GM18517 (cell line): ENCODE results near the gene CD244.
"Not testable (repeated sequence)": the region's sequence is repeated elsewhere in the genome, so short reads cannot be mapped to it uniquely, and the experiment has no call there.

ENCODE experiments used
- ATAC-seq: cut with Tn5 transposase; IDR thresholded peaks from one replicate; pipeline ENCODE4 v1.9.1; 2021; ENCODE audit warnings: mild to moderate bottlenecking, moderate library complexity; ENCODE audit not compliant: unreplicated experiment

Gene CD244

DNA sequence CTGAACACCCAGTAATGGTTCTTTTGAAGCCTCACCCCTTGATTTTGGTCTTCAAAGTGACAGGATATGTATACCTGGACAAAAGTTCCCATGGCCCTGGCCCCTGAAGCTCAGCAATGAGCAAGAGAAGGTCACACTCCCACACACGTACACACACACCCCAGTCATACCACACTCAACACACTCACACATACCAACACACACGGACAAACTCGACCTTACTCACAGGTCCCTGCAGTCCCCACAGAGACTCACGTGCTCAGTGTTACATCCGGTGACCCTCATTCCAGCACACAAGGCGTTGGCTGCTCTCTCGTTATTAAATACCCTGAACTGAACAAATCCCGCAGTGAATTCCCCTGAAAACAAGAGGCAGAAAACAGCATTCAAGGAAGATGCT lies 16.4 kb upstream of the CD244 start:
- no peak for ATAC-seq

DNA sequence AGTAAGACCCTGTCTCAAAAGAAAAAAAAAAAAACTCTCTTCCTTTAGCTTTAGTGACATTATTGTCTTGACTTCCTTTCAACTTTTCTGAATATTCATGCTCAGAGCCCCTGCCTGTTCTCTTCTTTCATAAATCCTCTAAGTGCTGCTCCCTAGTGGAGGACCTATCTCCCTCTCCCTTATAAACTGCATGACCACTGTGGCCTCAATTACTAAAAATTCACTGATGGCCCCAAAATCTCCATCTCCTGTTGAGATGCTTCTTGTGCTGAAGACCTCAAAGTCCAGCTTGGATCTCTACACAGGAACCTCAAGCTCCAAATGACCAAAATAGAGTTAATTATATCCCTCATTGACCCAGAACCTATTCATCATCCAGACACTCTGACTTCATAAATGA lies 14.5 kb upstream of the CD244 start:
- ATAC-seq = no peak

DNA sequence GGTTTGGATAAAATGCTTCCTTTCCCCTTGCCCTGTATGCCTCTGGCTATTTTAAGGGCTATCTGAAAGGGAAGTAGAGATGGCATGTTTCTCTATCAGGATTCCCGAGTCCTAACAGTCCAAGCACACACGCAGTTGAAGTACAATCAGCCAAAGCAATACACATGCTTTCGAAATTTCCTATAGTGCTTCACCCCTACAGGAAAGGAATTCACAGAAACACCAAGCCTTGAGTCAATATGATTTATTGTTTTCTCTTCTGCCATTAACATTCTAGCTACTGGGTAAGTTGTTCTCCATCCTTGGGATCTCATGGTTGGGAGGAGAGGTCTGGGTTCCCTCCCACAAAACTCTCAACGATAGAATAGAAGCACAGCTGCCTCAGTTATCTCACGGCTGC lies 13.6 kb upstream of the CD244 start:
- no peak for ATAC-seq

DNA sequence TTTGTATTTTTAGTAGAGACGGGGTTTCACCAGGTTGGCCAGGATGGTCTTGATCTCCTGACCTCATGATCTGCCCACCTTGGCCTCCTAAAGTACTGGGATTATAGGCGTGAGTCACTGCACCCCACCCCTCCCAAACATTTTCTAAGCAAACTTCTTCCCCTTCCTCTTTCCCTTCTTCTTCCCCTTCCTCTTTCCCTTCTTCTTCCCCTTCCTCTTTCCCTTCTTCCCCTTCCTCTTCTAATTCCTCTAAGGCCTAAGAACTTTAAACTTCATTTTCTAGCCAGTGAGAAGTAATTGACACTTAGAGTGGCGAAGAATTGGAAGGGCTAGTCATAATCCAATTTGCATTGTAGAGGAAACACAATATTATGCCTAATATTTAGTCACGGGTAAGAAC lies 12.9 kb upstream of the CD244 start:
- ATAC-seq = not testable (repeated sequence)

DNA sequence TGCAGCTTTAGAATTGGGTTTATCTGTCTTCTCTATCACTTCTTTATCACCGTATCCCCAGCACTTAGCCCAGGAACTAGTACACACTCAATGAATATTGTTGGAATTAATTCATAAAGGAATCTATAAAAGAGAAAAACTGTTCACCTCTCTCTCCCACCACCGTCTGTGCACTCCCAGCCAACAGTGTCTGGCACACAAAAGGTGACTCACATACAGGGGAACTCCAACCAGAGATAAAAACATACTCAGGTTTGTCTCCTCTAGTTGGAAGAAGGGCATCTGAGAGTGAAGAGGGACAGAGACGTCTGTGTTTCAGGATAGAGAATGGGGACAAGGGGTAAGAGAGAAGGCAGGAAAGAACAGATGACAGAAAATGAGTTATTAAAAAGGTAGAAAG lies 12.2 kb upstream of the CD244 start:
- ATAC-seq = no peak

DNA sequence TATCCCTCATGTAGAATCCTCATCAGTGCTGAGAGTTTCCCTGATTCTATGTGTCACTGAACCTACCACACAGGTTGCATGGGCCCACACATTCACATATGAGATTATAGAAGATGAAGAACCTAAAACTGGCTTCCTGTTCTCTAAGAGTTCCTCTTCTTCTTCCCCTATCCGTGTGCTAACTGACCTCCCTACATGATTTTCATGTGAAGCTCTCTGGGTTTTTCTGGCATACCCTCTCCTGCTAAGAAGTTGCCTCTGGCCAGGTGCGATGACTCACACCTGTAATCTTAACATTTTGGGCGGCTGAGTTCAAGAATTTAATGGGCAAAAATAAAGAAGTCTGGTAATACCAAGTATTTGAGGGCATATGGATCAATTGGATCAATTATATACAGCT lies 5.5 kb upstream of the CD244 start:
- ATAC-seq = no peak

DNA sequence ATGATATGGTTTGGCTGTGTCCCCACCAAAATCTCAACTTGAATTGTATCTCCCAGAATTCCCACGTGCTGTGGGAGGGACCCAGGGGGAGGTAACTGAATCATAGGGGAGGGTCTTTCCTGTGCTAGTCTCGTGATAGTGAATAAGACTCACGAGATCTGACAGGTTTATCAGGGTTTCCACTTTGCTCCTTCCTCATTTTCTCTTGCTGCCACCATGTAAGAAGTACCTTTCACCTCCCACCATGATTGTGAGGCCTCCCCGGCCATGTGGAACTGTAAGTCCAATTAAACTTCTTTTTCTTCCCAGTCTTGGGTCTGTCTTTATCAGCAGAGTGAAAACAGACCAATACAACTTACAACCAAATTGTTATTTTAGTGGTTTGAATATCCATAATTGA lies 5.0 kb upstream of the CD244 start:
- ATAC-seq = not testable (repeated sequence)

DNA sequence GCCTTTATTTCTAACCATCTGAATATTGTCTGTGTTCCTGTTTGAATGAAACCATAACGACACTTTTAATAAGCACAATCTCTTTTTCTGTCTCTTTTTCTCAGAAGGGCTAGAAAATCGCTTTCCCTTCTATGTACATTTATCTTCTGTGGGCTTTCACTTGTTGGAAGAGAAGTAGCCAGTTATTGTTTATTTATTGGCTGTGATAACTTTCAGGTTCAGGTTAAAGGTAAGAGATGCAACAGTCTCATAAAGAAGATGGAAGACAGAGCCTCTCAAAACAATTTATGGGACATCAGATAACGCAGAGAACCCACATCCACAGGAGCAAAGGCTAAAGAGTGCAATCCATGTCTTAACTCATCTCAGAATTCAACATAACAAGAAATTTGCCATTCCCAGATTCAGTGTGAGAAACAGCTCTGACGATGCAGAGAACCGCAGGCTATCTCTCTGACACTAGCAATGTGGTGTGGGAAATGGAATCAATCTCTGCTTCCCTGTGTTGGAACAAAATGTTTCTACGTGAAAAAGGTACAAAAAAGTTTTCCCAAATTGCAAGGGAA lies 4.1 kb upstream of the CD244 start:
- no peak for ATAC-seq

DNA sequence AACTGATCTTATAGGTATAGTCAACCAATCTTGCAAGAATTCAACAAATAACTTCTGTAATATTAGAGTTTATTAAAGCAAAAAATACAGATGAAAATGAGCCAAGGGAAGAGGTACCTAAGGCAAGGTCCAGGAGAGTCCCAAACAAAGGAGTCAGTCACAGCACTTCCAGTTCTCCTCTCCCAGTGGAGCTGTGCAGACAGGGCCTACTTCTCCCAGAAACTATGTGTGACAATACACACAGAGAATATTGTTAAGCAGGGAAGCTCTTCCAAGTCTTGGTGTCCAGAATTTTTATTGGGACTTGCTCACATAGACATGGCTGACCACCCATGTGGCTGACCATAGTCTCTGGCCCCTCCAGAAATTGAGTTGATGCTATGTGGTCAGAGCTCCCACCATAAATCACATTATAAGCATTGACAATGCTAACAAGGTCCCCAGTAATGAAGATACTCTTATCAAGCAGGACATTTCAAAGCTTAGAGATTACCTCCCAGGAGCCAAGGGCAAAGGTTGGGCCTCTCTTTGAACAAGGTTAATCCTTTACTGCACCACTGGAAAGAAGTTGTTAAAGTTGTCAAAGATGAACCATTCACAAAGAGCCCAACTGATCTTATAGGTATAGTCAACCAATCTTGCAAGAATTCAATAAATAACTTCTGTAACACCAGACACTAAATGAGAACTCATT lies 3.5 kb upstream of the CD244 start:
- no peak for ATAC-seq

DNA sequence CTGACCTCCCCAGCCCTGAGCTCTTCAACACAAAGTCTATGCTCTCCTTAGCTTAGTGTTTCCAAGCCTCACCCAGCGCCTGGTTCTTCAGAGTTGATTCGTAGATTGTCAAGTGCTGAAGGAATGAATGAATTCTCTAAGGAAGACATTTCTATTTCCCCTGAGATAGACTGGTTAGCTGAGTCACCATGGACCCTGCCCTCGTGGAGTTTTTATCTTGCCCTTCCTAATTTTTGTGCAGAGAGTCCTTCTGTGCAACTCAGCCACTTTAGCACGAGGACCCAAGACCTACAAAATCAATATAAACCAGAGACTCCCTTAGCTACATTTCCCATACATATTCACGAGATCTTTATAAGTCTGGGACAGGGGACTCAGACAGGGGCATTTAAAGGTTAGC lies 2.6 kb upstream of the CD244 start:
- ATAC-seq = no peak

DNA sequence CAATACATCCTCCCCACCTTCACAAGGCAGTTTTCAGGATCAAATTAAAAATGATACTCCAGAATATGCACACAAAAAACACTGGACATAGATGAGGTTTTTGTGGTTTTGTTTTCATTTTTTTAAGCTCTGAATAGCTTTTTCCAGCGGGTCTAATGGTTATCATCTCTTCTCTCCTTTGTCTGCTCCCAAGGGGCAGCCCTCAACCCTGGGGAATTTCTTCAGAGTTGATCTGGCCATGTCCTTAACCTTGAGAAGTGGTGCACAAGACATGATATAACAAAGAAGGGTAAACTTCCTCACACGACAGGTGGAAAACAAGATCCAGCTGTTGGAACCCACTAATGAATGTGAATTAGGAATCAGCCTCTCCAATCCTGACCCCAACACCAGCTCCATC lies 1.5 kb upstream of the CD244 start:
- no peak for ATAC-seq

DNA sequence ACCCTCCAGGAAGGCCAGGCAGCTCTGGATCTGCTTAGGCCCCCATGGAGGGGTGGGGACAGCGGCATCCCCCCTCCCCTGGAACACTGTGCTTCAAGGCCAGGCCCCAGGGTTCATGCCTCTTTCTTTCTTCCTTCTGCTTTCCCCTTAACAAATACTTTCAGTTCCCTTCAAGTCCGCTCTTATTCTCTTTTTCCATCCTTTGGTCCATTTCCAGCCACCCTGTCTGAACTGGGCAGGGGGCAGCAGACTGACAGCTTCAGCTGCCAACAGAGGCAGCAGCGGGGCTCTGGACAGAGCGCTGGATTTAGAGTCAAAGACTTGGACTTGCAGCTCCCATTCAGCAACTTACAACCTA lies 1.1 kb upstream of the CD244 start:
- ATAC-seq = no peak

DNA sequence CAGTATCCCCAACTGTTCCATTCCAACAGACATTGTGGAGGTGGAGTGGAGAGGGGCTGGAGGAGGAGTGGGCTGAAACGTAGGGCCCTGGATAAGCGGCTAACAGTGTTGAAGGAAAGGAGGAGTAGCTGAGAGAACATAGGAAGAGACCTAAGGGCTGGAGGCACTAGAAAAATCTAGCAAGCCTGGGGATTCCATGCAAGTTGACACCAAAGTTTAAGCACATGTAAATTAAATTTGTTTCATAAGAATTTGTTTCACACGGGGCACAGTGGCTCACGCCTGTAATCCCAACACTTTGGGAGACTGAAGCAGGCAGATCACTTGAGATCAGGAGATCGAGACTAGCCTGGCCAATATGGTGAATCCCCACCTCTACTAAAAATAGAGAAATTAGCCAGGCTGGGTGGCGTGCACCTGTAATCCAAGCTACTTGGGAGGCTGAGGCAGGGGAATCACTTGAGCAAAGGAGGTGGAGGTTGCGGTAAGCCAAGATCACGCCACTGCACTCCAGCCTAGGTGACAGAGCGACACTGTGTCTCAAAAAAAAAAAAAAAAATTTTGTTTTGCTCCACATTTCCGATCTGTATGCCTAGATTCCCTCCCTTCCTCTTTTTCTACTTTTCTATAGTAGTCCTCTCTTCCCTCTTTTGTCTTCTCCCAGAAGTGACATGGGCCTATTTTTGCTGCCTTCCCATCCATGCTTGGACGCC lies 530 bp upstream of the CD244 start:
- ATAC-seq = no peak

DNA sequence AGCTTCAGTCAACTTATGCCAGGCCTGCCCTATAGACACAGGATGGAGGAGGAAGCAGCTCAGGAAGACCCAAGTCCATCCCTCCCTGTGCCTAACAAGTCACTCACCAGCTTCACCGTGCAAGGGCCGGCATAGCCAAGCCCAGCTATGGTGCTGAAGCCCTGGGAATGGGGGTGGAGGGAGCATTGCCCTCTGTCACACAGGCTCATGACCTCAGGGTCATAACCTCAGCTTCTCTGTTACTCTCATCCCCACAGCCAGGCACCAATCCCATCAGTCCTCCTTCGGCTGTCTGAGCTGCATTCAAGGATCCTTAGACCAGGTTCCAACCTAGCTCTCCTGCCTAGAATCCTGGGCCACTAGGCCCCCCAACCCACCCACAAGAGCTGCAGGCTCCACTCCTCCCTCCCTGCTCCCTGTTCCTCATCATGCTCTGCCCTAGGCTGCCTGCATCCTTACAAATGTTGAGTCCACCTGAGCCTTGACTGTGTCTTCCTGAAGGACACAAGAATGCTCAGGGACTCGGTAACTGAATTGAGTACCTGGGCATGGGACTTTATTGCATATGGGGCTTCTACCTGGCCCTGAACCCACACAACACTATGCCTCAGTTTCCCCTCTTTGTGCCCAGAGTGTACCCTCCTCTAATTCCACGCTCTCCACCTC lies 1.7 kb downstream of the CD244 start:
- ATAC-seq = no peak

DNA sequence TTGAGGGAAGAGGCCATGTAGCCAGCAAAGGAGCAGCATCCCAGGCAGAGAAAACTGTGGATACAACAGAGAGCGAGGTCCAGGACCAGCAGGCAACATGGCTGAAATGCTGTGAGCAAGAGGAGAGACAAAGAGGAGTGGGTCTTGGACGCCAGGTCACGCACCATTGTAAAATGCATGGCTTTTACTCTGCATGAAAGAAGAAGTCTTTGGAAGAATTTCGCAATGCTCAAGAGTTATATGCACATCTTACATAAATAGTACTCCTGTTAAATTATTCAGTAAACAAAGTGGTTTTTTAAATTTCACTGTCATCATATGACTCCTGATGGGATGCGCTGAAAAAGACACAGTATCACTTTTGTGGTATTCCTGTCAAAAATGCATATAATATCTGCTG lies 3.5 kb downstream of the CD244 start:
- no peak for ATAC-seq

DNA sequence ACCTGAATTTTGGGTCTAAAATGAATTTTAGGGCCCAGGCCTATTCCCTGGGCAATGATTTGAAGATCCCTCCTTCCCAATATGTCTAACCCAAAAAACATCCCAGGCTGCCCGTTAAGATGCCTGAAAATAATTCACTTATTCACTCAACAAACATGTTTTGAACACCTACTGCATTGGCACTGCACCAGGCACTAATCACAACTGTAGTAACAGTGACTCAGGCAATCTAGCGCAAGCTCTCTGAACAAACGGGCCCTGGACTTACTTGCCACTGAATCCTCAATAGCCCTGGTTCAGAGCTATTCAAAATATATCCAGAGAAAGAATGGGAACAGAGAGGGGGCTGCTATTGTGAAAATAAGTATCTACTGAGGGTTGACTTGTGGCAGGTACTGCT lies 4.2 kb downstream of the CD244 start:
- ATAC-seq = no peak

DNA sequence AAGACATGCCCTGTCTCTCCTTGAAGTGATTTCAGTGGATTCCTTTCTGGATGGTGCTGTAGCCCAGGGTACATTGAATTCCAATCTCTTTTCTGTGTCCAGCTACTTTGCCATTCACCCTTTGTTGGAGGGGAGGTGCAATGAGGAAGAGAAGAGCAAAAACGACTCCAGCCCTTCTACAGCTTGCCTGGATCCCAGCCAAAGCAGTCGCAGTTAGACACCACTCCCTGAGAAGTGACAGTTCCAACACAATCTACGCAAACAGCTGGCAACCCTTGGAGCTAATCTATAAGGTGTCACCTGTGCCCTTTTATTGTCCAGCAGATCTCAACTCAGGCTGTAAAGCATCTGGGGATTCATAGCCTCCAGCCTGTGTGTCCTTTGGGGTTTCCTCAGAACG lies 4.6 kb downstream of the CD244 start:
- no peak for ATAC-seq

DNA sequence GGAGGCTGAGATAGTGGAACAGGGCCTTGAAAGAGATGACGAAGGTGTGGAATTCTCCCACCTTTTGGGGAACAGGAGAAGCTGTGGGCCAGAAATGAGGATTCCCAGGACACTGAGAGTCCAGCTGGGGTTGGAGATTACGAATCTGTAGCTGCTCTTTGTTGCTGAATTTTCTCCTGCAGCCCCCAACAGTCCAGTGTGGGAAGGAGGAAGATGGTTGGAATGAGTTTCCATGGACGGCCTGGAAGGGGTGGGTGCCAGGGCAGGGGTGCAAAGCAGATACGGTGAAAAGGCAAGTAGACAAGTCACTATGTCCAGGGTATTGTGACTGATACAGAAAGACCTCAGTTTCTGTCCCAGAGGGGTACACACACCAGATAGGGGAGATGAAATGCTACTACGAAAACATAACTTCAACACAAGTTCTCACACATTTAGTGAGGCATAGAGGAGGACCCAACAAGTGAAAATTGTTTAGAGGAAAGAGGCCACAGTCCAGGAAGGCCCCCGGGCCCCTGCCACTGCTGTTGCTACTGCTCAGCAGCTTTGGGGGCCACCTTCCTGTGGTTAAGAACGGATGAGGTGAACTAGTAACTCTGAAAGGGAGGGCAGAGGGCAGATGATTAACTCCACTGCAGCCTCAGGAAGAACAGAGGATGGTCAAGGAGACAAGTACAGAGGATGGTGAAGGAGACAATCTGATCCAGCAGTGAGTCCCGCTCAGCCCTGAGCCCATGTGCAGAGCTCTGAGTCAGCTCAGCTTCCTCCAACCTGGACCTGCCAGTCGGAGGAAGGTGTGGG lies 7.3 kb downstream of the CD244 start:
- peak; percentile 61 for ATAC-seq

DNA sequence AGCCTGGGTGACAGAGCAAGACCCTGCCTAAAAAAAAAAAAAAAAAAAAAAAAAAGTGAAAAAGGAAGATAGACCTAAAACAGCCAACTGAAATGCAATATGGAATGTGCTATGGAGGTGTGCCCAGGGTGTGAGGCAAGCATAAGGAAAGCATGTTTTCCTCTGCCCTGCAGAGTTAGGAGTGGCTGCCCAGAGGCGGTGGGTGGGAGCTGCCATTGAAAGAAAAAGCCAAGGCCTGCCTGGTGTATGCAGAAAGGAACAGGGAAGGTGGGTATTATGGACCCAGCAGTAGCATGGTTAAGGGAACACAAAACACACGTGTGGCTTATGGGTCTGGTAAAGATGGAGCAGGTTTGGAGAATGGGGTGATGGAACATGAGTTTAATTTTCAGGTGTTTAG lies 8.9 kb downstream of the CD244 start:
- no peak for ATAC-seq

DNA sequence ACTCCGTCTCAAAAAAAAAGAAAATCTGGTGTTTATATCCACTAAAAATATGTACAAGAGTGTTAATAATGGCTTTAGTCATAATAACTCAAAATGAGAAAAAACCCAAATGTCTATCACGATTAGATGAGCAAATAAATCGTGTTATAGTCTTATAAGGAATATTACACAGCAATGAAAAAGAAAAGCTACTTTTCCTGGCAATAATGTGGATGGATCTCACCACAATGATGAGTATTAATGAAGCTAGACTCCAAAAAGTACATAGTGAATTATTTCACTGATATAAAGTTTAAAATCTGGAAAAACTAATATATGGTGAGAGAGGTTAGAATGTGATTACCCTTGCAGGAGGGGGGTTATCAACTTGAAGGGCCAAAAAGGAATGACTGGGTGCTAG lies 9.7 kb downstream of the CD244 start:
- no peak for ATAC-seq

DNA sequence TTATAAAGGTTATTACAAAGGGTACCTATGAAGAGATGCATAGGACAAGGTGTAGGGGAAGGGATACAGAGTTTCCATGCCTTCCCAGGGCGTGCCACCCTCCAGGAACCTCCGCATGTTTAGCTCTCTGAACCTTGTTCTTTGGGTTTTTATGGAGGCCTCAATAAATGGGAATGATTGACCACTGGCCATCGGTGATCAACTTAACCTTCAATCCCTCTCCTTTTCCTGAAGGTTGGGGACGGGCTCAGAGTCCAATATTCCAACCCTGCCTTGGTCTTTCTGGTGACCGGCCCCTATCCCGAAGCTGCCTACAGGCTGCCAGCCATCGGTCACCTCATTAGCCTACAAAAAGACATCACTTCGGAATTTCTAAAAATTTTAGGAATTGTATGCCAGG lies 11.7 kb downstream of the CD244 start:
- no peak for ATAC-seq
